Measurements from ENCODE around the gene EP400. TPM values are rescaled to one million over a fixed set of nuclear protein-coding genes. Genes with fewer than 3 reads are reported as not detected.
A peak's percentile ranks its signal among the peaks of the same experiment; 100 is the strongest.

EP400 gene
- total RNA-seq, 1 experiment from 2014 or later = 80.1 TPM

- CTCF ChIA-PET = no interaction called here
- no peak for DNase-seq (ENCODE audit: low spot score)
- no peak overlapping the region for H3K4me3 ChIP-seq (ENCODE audit: low read depth, low read length, poor library complexity, severe bottlenecking)
- no peaks in the 10 kb centered on the region for H3K27me3 ChIP-seq (replicated peaks; ENCODE audit: insufficient read depth, low read depth, low read length, poor library complexity)
- TF ChIP-seq EZH2 (IDR thresholded peaks at IDR 0.05; ENCODE audit: borderline replicate concordance, low read depth, low read length, poor library complexity, severe bottlenecking) (no peak), CTCF (conservative IDR thresholded peaks at IDR 0.05; ENCODE audit: low read depth, low read length) (no peak)
- intact Hi-C loops (cut with micrococcal nuclease; ENCODE audit: unreplicated experiment) = no loop called here
- POLR2A ChIA-PET (ENCODE audit: low non-redundant PET) = no interaction called here
- H3K9me3 ChIP-seq (ENCODE audit: low read depth, low read length, poor library complexity, severe bottlenecking) = no peaks in the 10 kb centered on the region
- H3K27ac ChIP-seq (ENCODE audit: low read depth, low read length, poor library complexity, severe bottlenecking) = no peak overlapping the region
- H3K36me3 ChIP-seq (ENCODE audit: insufficient read depth, low read length, poor library complexity, severe bottlenecking) = peaks cover 9% of the 10 kb centered on the region
- no TSS peak for BruUV-seq (replicated peaks)
- no peaks in the 10 kb centered on the region for H3K4me1 ChIP-seq (ENCODE audit: insufficient read depth, low read length, poor library complexity, severe bottlenecking)
Observed at GRCh38 chr12:131975228-131975627, 25.5 kb downstream of the EP400 start.

DNA sequence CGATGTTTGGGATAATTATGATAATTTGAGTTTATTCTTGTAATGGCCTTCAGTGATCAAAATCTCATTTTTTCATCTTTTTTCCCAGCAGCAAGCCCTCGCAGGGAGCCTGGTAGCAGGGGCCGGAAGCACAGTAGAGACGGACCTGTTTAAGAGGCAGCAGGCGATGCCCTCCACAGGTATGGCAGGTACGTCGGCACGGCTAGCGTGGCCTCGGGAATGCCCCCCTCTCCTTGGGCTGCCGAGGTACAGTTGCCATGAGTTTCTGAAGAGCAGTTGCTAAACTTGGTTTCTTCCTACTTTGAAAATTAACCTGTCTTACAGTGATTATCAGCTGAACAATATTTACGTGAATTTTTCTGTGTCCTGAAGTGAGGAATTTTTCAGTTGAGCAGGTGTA lies 29.9 kb downstream of the EP400 start:
- no peaks in the 10 kb centered on the region for H3K27me3 ChIP-seq (replicated peaks; ENCODE audit: insufficient read depth, low read depth, low read length, poor library complexity)
- POLR2A ChIA-PET (ENCODE audit: low non-redundant PET) = no interaction called here
- no TSS peak for BruUV-seq (replicated peaks)
- no peak for DNase-seq (ENCODE audit: low spot score)
- no peak overlapping the region for H3K27ac ChIP-seq (ENCODE audit: low read depth, low read length, poor library complexity, severe bottlenecking)
- peaks cover 24% of the 10 kb centered on the region for H3K36me3 ChIP-seq (ENCODE audit: insufficient read depth, low read length, poor library complexity, severe bottlenecking)
- no peak for TF ChIP-seq CTCF (conservative IDR thresholded peaks at IDR 0.05; ENCODE audit: low read depth, low read length)
- TF ChIP-seq EZH2 (IDR thresholded peaks at IDR 0.05; ENCODE audit: borderline replicate concordance, low read depth, low read length, poor library complexity, severe bottlenecking) = no peak
- CTCF ChIA-PET = no interaction called here
- H3K9me3 ChIP-seq (ENCODE audit: low read depth, low read length, poor library complexity, severe bottlenecking) = no peaks in the 10 kb centered on the region
- no peak overlapping the region for H3K4me3 ChIP-seq (ENCODE audit: low read depth, low read length, poor library complexity, severe bottlenecking)
- intact Hi-C loops (cut with micrococcal nuclease; ENCODE audit: unreplicated experiment) = no loop called here
- H3K4me1 ChIP-seq (ENCODE audit: insufficient read depth, low read length, poor library complexity, severe bottlenecking) = no peaks in the 10 kb centered on the region

DNA sequence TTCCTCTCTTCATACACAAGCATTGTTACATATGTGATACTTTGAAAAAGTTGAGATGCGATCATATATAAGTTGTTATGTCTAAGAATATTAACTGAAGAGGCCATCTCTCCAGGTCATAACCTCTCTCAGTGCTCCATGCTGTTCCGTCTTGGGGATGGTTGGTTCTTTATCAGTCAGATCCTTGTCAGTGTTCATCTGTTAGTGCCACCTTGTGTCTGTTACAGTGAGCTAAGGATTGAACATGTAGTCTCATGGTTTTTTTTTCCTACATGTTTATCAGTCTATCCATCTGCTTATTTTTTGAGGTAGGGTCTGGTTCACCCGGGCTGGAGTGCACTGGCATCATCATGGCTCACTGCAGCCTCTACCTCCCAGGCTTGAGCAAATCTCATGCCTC lies 30.5 kb downstream of the EP400 start:
- no TSS peak for BruUV-seq (replicated peaks)
- intact Hi-C loops (cut with micrococcal nuclease; ENCODE audit: unreplicated experiment) = no loop called here
- no peaks in the 10 kb centered on the region for H3K4me1 ChIP-seq (ENCODE audit: insufficient read depth, low read length, poor library complexity, severe bottlenecking)
- ChIA-PET POLR2A (ENCODE audit: low non-redundant PET) (no interaction called here), CTCF (interaction anchor here (0.6 kb wide), 1 partner anchor 195 kb away, joined by 3 read pairs; no protein-coding TSS in a partner anchor)
- peaks cover 24% of the 10 kb centered on the region for H3K36me3 ChIP-seq (ENCODE audit: insufficient read depth, low read length, poor library complexity, severe bottlenecking)
- TF ChIP-seq CTCF (conservative IDR thresholded peaks at IDR 0.05; ENCODE audit: low read depth, low read length) (0 out of 2 replicates have a peak, but pooled peaks have one; percentile 19), EZH2 (IDR thresholded peaks at IDR 0.05; ENCODE audit: borderline replicate concordance, low read depth, low read length, poor library complexity, severe bottlenecking) (no peak)
- DNase-seq (ENCODE audit: low spot score) = no peak
- H3K4me3 ChIP-seq (ENCODE audit: low read depth, low read length, poor library complexity, severe bottlenecking) = no peak overlapping the region
- no peaks in the 10 kb centered on the region for H3K9me3 ChIP-seq (ENCODE audit: low read depth, low read length, poor library complexity, severe bottlenecking)
- H3K27me3 ChIP-seq (replicated peaks; ENCODE audit: insufficient read depth, low read depth, low read length, poor library complexity) = no peaks in the 10 kb centered on the region
- no peak overlapping the region for H3K27ac ChIP-seq (ENCODE audit: low read depth, low read length, poor library complexity, severe bottlenecking)
